Kidney glomerular epithelial cell (primary cell): ENCODE measurements around the gene AGPS.
"Not testable (repeated sequence)": the region's sequence is repeated elsewhere in the genome, so short reads cannot be mapped to it uniquely, and the experiment has no call there.

Experiments
- DNase-seq: peaks from one replicate; lab custom pipeline; 2025; lab: John Stamatoyannopoulos, UW

The AGPS gene

DNA sequence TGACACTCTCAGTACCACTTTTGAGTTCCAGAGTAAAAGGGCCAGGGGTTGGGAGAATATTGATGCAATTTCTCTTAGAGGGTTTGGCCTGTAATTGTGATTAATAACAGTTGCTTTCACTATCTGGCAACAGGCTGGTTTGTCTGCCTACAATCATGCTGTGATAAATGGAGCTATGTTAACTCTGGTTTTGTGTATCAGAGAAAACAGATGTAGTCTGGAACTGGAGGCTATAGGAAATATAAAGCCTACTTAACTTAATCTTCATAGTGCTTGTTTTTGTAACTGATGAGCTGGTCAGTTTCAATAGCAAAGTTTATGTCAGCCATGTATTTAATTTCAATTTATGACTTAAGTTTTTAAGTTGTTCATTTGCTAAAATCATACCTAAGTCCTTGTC, 138.0 kb downstream of the AGPS start:
- no peak for DNase-seq

DNA sequence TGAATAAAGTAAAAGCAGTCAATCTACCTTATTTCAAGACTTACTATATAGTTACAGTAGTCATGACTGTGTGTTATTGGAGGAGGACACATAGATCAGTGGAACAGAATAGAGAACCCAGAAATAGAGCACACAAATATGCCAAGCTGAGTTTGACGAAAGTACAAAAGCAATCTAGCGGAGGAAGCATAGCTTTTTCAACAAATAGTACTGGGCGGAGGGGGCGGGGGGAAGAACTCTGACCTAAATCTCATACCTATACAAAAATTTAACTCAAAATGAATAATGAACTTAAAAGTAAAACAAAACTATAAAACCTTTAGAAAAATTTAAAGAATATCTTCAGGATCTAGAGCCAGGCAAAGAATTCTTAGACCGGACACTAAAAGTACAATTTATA, 139.1 kb downstream of the AGPS start:
- no peak for DNase-seq

DNA sequence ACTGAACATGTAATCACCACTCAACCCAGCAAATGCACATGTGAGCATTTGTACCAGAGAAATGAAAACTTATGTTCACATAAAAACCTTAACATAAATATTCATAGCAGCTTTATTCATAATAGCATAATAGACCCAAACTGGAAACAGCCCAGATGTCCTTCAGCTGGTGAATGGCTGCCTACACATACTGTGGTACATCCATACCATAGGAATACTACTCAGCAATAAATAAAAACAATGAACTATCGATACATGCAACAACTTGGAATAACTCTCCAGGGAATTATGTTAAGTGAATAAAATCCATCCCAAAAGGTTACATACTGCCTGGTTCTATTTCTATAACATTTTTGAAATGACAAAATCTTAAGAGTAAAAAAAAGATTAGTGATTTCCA, 140.0 kb downstream of the AGPS start:
- DNase-seq = no peak

DNA sequence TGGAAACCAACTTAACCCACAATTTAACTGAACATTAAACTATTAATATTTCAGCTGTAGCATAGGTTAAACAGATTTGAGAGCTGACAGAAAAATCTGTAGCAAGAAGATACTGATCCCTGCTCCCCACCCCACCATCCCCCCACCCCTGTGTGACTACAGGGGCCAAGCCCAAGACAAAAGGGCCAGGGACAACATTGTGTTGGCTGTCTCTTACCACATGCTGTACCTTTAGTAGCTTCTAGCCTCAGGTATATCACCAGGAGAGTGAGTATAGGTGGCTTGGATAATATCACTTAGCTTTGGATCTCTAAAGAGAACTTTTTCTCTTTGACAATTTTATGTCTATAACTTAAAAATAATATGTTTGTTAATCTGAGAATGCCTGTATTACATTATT, 140.7 kb downstream of the AGPS start:
- DNase-seq = no peak

DNA sequence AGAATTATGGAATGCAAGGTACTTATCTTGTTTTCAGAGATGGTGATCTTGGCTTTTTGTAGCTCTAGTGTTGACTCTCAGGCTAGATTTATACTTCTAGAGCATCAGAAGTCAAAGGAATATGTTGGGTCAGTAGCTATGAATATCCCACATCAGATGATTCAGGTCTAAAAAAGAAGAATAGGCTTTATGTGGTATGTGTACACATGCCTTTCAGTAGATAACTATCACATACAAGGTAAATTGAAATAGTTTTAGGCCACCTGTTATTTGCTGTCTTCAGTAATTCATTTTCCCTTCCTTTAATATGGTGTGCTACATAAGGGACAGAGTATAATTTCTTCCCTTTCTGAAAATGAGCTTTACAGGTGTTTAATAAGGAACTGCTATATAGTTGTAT, 142.4 kb downstream of the AGPS start:
- no peak for DNase-seq

DNA sequence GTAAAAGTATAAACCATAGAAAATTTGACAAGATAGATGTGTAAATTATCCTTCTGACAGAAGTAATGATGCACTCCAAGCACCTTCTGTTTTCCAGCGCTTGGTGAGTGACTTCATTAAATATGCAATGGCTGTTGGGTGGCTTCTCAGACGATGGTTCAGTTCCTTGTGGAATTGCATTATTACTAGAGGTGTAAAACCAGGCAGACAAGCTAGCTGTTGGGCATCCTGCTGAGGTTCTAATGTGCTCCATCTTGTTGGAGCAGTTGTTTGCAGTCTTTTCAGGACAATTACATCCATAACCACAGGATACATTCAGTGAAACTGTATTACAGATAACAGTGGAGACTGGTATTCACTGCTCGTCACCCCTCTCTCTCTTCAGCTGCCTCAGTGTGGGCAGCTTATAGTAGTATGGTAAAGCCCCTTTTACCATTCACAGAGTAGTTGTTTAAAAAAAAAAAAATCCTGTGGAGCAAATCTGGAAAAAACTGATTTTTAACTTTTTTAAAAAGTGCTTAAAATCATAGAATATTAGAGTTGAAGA, 143.5 kb downstream of the AGPS start:
- DNase-seq = no peak

DNA sequence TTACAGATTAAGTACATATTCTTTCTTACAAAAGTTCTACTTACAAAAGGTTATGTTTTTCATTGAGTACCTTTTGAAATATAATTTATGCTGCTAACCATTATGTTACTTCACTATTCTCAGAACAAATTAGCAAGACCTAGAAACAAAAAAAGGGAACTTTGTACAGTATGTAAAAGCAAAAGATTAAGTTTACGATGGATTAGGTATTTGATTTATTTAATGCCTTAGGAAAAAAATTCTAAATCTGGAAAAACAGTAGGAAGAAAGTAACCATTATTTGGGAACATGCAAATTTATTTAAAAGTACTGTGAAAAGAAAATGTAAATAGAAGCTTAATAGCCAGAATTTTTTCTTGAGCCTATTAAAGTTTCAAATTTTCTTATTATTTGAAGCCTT, 144.6 kb downstream of the AGPS start:
- DNase-seq = no peak

DNA sequence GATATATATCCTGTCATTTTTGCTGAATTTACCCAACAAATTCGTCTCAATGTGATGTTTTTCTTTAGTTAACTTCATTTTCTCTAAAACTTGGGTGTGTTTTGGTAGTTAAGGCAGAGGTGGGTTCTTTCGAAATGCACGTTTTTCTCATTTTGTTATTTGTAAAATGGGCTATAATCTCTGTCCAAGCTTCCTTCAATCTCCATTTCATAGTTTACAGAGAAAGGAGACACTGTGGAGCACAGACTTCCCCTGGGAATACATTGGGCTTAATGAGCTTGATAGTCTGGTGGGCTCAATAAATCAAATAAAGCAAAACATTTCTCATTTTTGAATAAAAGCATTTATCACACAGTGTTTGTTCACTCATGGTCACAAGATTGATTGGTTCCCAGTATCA, 145.1 kb downstream of the AGPS start:
- no peak for DNase-seq

DNA sequence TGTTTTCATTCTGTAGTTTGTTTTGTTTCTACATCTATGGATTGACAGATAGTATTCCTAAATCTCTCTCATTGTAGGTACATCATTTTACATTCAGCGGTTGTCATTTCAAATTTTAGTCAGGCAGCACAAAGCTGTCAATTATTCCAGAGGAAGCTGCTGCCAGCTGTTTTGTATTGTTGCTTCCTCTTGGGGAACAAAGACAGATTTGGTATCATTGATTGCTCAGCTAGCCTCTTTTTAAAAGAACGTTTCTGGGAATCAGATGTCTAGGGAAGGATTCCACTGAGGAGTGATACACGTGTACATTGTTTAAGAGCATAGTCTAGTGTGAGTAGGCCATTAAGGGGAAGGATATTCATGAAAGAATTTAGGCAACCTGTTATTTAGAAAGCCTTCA, 145.8 kb downstream of the AGPS start:
- no peak for DNase-seq

DNA sequence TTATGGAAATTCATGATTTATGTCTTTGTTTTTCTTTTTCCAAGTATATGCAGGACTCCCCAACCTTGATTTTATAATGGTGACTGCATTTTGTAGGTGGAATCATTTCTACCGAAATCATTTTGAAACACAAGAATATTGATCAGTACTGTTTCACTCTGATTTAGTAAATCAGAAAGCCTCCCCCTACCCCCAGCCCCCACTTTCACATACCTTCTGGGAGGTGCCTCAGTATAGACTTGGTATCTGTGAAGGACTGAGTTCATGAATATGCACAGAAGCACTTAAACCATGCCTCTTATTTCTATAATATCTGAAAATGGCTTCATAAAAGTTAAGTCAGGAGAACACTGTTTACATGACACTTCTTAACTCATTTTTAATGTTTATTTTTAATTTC, 147.7 kb downstream of the AGPS start:
- no peak for DNase-seq

DNA sequence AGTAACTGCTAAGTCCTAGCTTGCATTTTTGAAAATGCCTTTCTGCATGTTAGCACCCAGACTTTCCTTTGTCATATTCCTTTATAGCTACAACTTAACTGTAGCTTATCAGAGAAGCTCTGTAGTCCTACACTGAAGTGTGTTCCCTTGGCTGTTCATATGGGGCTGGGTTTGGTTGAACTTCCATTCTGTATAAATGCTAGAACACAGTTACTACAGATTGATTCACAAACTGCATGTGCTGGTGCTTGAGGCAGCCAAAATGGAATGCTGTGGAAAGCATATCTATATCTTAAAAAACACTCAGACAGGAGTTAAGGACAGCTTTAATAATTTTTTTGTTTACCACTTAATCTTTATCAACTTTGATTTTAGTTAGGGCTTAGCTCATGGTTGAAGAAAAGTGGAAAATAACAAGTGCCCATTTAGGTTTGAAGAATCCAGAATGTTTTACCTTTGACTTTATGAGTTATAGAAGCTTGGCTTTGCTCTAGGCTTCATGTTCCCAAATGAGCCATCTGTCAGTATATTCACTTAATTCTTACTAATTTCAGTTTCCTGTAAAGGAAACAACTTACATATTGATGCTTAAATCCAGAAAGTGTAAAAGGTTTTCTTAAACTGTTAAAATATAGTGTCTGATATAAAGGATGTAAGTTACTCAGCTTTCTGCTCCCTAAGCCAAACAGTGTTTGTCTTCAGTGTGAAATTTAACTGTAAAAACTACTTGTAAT, 148.9 kb downstream of the AGPS start:
- DNase-seq = no peak

DNA sequence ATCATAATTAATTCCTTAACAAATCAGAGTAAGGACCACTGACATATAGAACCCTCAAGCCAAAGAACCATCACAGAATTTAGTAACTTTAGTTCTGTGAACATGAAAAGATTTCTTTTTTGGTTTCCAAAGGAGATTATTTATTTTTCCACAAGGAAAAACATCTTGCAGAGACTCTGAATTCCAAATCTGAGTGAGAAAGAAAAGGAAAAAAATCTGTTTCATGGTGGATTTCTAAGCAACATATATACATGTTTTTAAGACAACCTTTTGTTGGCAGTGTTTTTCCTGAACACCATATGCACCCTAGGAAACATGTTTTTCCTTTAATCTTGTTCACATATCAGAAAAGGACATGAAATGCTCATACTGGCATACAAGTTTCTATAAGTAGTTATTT, 149.8 kb downstream of the AGPS start:
- DNase-seq = no peak

DNA sequence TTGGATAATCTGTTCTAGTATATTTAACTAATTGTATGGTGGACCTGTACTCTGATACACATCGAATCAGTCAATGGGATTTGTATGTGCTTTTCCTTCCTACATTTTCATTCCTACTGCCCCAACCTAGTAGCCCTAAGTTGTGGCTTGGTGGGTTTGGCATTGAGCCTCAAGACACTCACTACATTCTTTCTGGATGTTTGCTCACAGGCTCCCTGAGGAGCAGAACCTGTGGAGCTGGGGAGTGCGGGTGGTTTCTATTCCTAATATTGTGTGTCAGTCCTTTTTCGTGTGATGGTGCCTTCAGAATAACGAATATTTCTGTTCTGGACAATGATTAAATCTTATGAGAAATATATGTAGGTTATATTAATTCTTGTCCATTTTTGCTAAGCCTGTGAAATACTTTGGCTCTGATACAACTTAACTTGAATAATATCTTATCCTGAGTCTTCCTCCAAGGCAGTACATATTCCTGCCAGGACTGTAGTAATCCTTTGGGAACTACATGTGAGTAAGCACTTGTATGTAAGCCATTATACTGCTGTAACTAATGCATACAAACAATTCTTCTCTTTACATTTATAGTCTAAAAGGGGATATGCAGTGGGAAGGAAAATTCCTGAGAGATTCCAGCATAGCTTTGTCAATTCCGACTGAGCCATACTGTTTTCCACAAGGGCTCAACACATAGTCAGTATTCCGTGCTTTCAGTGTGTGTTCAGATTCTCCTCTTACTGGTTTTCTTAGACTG, 150.6 kb downstream of the AGPS start:
- DNase-seq = no peak

DNA sequence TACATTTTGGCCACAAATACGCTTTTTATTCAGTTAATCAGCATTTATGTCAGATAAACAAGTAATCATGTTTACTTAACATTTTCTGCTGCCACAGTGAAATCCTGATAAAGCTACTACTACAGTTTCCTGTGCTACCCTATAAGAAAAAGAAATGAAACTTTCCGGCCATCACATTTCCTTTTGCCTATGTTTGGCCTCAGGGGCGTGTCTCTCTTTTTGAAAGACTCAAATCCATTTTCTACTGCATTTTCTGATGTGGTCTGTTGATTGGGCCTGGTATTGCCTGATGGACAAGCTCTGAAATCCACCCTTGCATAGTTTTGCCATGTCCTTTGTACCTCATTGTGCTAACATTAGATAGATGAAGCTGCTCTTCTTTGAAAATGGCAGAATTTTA, 152.6 kb downstream of the AGPS start:
- DNase-seq = no peak

DNA sequence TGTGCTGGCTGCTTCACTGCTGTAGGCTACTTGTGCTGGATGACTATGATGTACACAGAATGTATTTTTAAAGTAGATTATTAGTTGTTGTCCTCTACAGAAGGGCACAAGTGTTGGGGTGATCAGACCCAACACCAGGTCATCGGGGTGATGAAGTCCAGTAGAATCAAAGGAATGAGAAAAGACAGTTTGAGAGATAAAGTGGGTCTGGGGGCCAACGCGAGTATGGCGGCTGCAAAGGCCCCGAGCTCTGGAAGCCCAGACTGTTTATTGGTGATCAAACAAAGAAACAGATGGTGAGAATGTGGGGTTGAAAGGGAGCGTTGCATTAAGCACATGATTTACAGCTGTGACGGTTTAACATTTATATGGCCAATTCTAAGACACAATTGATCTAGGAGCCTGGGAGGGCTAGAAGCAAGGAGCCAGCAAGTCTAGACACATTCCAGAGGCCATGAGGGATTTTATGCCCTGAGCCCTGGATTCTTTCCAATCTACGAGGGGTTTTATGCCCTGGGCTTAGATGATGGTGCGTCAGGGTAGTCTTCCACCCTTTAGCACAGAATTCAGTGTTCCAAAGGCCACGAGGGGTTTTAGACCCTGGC, 153.5 kb downstream of the AGPS start:
- no peak for DNase-seq

DNA sequence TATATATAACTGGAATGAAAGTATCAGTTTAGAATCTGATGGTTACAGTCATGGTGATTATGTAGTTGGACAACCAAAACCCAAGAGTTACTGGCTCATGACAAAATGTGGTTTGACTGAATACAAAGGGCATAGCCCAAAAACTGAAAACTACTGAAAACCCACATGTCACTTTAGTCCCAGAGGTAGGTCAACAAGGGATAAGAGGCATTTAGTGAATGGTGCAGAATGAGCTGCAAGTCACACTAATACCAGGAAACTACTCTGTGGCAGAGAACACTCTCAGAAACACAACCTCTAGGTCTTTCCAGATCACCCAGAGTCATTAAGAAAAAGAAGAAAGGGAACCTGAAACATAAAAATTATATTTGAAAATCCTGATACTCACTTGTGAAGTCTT, 154.5 kb downstream of the AGPS start:
- no peak for DNase-seq

DNA sequence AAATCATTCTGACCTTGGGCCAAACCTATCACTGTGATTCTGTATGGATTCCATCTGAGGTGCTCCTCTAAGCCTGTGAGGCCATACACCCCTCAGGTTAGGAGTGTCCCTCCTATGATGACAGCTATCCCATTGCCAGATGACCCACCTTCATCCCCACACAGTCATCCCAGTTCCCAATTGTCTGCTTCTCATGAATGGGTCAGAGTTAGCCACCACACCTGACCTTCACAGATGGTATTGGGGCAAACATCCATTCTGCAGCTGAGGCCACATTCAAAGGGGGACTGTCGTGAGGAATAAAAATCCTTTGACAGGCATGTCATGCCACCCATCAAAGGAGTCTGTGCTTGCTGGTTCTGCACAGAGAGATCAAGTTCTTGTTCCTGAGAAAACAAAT, 155.2 kb downstream of the AGPS start:
- no peak for DNase-seq

DNA sequence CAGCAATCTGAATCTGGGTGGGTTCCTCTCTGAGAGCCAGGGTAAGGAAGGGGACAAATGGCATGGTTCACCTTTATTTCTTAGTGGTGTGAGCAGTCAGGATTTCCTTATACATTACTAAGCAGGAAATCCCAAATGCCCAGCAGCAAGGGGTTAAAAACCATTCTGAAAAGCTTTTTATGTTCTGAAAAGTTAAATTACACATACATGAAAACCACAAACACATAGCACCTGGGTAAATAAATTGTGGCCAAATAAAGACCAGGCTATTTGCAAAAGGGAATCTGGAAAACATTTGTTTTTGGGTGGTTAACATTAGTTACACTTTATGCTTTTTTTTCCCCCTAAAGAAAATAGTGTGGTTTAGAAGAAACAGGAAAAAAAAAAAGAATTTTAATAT, 156.1 kb downstream of the AGPS start:
- DNase-seq = no peak

DNA sequence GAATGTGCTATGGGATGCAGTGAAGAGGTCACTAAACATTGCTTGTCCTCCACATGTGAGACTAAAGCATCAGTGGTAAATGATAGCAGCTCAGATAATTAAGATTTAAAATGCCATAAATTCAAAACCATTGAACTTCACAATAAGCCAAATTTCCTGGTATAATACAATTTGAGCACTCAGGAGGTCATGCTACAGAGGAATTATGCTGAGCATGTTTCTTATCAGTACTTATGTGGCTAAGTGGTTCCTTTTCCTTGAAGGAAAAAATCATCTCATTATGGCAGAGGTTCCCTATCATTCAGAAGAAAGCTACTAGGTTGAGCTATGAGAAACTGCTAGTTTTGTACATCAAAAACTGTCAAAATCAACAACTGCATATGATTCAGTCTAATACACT, 156.6 kb downstream of the AGPS start:
- no peak for DNase-seq

DNA sequence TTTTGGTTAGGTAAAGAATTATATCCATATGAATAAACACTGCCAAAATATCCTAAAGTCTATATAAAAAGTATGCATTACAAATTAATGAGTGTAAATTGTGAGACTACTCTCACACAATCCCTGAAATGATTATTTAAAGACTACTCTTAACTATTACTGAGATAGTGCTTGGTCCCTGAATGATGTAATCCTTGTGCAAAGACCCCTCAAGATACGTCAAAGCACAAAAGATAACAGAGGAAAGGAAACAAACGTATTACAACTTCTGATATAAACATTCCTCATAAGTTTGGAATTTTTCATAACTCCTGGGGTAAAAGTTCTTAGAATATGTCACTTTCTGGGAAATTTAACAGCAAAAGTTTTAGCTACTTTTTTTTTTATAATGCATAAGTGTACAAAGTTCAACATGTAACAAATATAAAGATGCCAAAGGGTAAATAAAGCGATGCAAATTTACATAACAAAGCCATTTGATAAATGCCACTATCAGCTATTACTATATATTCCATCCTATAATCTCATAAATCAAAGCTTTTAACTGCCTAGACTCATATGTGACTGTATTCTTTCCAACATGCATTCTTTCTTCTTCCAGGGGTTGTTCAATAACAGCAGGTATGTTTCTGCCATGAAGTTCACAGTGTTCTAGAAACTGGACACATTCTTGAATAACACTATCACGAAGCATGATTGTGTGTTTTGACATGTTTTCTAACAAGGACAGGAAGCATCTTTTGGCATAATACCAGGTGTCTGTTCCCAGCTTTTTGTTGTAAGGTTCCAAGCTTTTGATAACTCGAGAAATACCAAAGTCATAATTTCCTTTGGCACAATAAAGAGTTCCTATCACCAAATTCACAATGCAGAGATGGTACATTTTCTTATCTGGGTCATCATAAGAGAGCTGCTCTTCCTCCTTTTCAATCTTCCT, 158.0 kb downstream of the AGPS start:
- DNase-seq = no peak

DNA sequence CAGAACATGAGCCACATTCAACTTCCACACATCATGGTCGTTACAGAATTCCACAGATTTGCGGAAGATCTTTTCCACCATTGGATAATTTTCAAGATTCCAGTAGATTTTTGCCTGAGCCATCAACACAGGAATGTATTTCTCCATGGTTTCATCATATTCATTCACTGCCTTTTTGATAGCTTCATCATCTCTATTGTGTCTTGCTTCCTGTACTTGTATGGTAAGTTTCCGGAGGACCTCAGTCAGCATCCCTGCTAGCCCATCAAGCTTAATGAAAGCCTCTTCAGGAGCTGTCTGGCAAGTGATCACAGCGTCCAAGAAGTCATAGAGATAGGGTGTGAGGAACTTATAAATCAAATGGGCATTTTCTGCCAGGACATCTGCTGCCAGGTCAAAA, 158.8 kb downstream of the AGPS start:
- not testable (repeated sequence) for DNase-seq

DNA sequence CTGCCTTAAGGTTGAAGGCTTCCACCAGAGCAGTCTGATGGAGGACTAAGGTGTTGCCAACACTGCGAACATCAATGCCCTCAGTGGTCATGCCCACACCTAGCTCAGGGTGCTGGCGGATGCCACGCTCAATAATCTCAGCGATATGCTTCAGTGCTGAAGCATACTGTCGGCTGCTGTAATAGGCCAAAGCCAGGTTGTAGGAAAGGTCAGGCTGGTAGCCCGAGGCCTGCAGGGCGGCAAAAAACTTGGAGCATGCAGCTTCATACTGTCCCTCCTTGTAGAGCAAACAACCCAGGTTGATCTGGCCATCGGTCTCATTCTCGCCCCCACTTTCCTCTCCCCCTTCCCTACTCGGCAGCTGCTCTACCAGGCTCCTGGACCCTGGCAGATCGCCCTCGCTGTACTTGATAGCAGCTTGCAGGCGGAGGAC, 159.4 kb downstream of the AGPS start:
- no peak for DNase-seq
